HG03095 (cell line): ENCODE data around the gene ZNF583.
A peak's percentile ranks its signal among the peaks of the same experiment; 100 is the strongest.

Experiments used
- ATAC-seq: cut with Tn5 transposase; IDR thresholded peaks from one replicate; pipeline ENCODE4 v1.9.1; 2021; ENCODE audit warnings: moderate library complexity; ENCODE audit not compliant: unreplicated experiment

Gene ZNF583

GRCh38 chr19:56403764-56404704 is at the start of gene ZNF583:
TSS of gene ZNF583 (plus strand) at chr19:56404332. CDS start at chr19:56407115, 2,783 bp downstream.
- peak; percentile 79 for ATAC-seq

GRCh38 chr19:56355517-56355916 is 48.6 kb upstream of the ZNF583 start:
- ATAC-seq, result no peak

GRCh38 chr19:56356944-56357343 is 47.2 kb upstream of the ZNF583 start:
- ATAC-seq, result no peak

- no peak for ATAC-seq
Measured at GRCh38 chr19:56360841-56361240, 43.3 kb upstream of the ZNF583 start.

- ATAC-seq, result no peak
Measured at GRCh38 chr19:56367829-56368711, 36.1 kb upstream of the ZNF583 start.

- ATAC-seq, result no peak
Measured at GRCh38 chr19:56369886-56370676, 34.1 kb upstream of the ZNF583 start.

GRCh38 chr19:56372281-56372680 is 31.9 kb upstream of the ZNF583 start:
- ATAC-seq, result no peak

GRCh38 chr19:56377105-56377924 is 26.8 kb upstream of the ZNF583 start:
- ATAC-seq, result no peak

- no peak for ATAC-seq
Measured at GRCh38 chr19:56383826-56384605, 20.1 kb upstream of the ZNF583 start.

- ATAC-seq, result peak; percentile 87
Measured at GRCh38 chr19:56393119-56394012, 10.8 kb upstream of the ZNF583 start, which contains the start of gene ZNF582. TSS of gene ZNF582 (minus strand) at chr19:56393534. CDS start at chr19:56391752, 1,782 bp downstream.

GRCh38 chr19:56398809-56399208 is 5.3 kb upstream of the ZNF583 start:
- ATAC-seq, result no peak

GRCh38 chr19:56400485-56400884 is 3.6 kb upstream of the ZNF583 start:
- ATAC-seq, result no peak

- no peak for ATAC-seq
Measured at GRCh38 chr19:56403261-56403660, 871 bp upstream of the ZNF583 start.

- ATAC-seq, result no peak
Measured at GRCh38 chr19:56404705-56405056, 549 bp downstream of the ZNF583 start.

- no peak for ATAC-seq
Measured at GRCh38 chr19:56405062-56405461, 930 bp downstream of the ZNF583 start.

- no peak for ATAC-seq
Measured at GRCh38 chr19:56423276-56423984, 19.3 kb downstream of the ZNF583 start.

- no peak for ATAC-seq
Measured at GRCh38 chr19:56423985-56424353, 19.8 kb downstream of the ZNF583 start.
